BE2C (cell line): ENCODE results near the gene ZC3H12A.

Source experiments
- DNase-seq: peaks from one replicate; pipeline ENCODE4 v3.0.0-alpha.2; 2020
- H3K27me3 ChIP-seq: fragments of 250-450 bp; sonication (Bioruptor Pico); 2 replicates; pipeline ENCODE4 v1.5.1; 2020; ENCODE audit warnings: mild to moderate bottlenecking
- H3K36me3 ChIP-seq: fragments of 250-450 bp; sonication (Bioruptor Pico); 2 replicates; pipeline ENCODE4 v1.5.1; 2020; ENCODE audit warnings: mild to moderate bottlenecking
- H3K4me1 ChIP-seq: fragments of 250-450 bp; sonication (Bioruptor Pico); 2 replicates; pipeline ENCODE4 v1.5.1; 2020
- H3K4me3 ChIP-seq: 2 replicates; pipeline ENCODE4 v1.5.1; 2011; ENCODE audit warnings: low read depth, low read length
- H3K9me3 ChIP-seq: fragments of 250-450 bp; sonication (Bioruptor Pico); 2 replicates; pipeline ENCODE4 v1.5.1; 2020
- CTCF ChIP-seq: IDR thresholded peaks from 2 replicates; pipeline ENCODE4 v1.5.1; 2012; ENCODE audit warnings: mild to moderate bottlenecking, low read depth, low read length

The ZC3H12A gene

DNA sequence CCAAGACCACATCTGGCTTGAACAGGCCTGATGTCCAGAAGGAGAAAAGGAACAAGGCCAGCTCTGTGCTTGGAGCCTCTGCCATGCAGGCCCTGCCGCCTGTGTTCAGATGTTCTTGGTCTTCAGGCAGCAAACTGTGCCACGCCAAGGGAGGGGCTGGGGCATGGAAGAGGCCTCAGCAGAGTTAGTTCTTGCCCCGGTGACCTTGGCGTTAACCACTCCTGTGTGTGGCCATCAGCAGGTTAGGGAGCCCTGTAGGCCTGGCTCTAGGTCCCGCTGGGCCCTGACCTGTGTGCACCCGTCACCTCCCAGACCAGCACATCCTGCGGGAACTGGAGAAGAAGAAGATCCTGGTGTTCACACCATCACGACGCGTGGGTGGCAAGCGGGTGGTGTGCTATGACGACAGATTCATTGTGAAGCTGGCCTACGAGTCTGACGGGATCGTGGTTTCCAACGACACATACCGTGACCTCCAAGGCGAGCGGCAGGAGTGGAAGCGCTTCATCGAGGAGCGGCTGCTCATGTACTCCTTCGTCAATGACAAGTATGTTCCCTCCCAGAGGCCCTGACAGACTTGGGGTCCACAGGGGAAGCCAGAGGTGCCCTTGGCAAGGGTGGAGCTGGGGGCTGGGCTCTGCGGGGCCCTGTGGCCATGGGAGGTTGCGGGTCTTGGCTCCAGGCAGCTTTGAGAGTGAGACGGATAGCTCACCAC, 7.1 kb downstream of the ZC3H12A start:
- Histone ChIP-seq H3K9me3 (no peaks in the 10 kb centered on the region), H3K36me3 (peaks cover 7% of the 10 kb centered on the region), H3K4me1 (peaks cover 10% of the 10 kb centered on the region), H3K27me3 (no peaks in the 10 kb centered on the region), H3K4me3 (no peak overlapping the region)
- no peak for TF ChIP-seq CTCF
- DNase-seq, result no peak

DNA sequence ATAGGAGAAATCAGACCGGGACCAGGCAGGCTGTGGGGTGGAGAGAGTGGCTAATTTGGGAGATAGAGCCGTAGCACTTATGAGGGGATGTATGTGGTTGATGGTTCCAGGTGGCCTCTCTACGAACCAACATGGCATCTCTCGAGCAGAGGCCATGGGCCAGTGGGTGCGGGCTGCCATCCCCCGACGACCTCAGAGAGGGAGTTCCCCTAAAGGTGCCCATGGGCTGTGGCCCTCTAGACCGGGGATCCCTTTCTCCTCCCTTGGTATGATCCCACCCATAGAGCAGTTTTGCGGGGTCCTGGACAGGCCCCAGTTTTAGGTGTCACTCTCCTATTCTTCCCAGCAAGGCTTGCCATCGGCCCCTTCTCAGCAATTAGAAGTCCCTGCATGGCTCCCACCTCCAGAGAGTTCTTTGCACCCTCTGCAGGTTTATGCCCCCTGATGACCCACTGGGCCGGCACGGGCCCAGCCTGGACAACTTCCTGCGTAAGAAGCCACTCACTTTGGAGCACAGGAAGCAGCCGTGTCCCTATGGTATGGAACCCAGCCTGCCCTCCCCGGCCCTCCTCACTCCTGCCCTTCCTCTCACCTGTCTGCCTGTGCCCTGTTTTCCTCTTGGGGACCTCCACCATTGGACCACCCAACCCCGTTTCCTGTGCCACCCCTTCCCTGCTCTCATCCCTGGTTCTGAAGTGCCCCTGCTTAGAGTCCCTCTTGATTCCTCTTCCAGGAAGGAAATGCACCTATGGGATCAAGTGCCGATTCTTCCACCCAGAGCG, 7.8 kb downstream of the ZC3H12A start:
- TF ChIP-seq CTCF, result no peak
- Histone ChIP-seq H3K4me1 (peaks cover 3% of the 10 kb centered on the region; the same call in 1 of the 2 replicates), H3K36me3 (peaks cover 7% of the 10 kb centered on the region), H3K27me3 (no peaks in the 10 kb centered on the region), H3K9me3 (no peaks in the 10 kb centered on the region), H3K4me3 (no peak overlapping the region)
- DNase-seq, result no peak

DNA sequence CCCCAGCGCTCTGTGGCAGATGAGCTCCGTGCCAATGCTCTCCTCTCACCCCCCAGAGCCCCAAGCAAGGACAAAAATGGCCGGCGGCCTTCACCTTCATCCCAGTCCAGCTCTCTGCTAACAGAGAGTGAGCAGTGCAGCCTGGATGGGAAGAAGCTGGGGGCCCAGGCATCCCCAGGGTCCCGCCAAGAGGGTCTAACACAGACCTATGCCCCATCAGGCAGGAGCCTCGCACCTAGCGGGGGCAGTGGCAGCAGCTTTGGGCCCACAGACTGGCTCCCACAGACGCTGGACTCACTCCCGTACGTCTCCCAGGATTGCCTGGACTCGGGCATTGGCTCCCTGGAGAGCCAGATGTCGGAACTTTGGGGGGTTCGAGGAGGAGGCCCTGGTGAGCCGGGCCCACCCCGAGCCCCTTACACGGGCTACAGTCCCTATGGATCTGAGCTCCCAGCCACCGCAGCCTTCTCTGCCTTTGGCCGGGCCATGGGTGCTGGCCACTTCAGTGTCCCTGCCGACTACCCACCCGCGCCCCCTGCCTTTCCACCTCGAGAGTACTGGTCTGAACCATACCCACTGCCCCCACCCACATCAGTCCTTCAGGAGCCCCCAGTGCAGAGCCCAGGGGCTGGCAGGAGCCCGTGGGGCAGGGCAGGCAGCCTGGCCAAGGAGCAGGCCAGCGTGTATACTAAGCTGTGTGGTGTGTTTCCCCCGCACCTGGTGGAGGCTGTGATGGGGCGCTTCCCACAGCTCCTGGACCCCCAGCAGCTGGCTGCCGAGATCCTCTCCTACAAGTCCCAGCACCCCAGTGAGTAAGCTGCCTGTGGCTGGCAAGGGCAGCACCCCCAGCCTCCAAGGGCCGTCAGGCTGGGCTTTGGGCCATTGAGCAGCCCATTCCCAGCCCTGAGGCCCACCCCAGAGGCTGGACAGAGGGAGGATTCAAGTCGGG, 8.7 kb downstream of the ZC3H12A start:
- no peak for DNase-seq
- no peak for TF ChIP-seq CTCF
- H3K36me3 ChIP-seq, result peaks cover 7% of the 10 kb centered on the region
- no peaks in the 10 kb centered on the region for H3K27me3 ChIP-seq
- no peaks in the 10 kb centered on the region for H3K9me3 ChIP-seq
- H3K4me3 ChIP-seq, result no peak overlapping the region
- 0 out of 2 replicates have a peak, but pooled peaks cover 3% of the 10 kb centered on the region for H3K4me1 ChIP-seq

GRCh38 chr1:37483785-37484184, 9.4 kb downstream of the ZC3H12A start:
- TF ChIP-seq CTCF, result no peak
- Histone ChIP-seq H3K4me3 (no peak overlapping the region), H3K27me3 (no peaks in the 10 kb centered on the region), H3K9me3 (no peaks in the 10 kb centered on the region), H3K4me1 (0 out of 2 replicates have a peak, but pooled peaks cover 3% of the 10 kb centered on the region), H3K36me3 (peaks cover 7% of the 10 kb centered on the region)
- DNase-seq, result no peak

DNA sequence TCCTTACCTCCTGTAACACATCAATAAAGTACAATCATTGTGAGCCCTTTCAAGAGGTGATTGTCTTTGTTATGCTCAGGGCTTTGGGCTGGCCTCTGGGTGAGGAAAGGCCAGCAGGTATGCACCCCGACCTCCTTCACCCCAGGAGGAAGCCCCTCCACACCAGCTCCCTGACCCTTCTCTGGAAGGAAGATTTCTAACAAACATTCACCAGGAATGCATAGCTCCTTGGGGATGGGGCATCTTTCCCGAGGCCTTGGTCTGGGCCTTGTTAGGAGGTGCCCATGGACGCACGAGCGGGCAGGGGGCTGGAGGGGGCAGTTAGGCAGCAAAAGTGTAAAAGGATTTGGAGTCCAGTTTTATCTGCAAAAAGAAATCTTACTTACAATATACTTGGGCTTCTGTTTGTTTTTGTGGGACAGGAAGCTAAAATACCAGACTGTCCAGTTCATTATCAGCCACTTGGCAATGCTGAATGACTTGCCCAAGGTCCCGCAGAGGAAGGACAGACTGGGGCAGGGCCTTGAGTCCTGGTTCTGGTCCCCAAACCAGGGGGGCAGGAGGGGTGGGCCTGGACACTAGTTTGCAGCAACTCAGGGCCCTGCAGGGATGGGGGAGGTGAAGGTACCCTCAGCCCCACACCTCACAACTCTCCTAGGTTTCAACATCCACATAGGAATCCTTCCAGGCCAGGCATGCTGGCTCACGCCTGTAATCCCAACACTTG, 10.1 kb downstream of the ZC3H12A start:
- no peak for TF ChIP-seq CTCF
- H3K27me3 ChIP-seq, result no peaks in the 10 kb centered on the region
- DNase-seq, result no peak
- no peaks in the 10 kb centered on the region for H3K9me3 ChIP-seq
- H3K36me3 ChIP-seq, result peaks cover 7% of the 10 kb centered on the region
- no peak overlapping the region for H3K4me3 ChIP-seq
- H3K4me1 ChIP-seq, result 0 out of 2 replicates have a peak, but pooled peaks cover 3% of the 10 kb centered on the region
